D341Med (cell line): ENCODE results near the gene KLHL29.
"Not testable (repeated sequence)": the region's sequence is repeated elsewhere in the genome, so short reads cannot be mapped to it uniquely, and the experiment has no call there.

Experiments
- DNase-seq: peaks from one replicate; pipeline ENCODE4 v3.0.0; 2012; ENCODE audit warnings: low spot score

Gene KLHL29

DNA sequence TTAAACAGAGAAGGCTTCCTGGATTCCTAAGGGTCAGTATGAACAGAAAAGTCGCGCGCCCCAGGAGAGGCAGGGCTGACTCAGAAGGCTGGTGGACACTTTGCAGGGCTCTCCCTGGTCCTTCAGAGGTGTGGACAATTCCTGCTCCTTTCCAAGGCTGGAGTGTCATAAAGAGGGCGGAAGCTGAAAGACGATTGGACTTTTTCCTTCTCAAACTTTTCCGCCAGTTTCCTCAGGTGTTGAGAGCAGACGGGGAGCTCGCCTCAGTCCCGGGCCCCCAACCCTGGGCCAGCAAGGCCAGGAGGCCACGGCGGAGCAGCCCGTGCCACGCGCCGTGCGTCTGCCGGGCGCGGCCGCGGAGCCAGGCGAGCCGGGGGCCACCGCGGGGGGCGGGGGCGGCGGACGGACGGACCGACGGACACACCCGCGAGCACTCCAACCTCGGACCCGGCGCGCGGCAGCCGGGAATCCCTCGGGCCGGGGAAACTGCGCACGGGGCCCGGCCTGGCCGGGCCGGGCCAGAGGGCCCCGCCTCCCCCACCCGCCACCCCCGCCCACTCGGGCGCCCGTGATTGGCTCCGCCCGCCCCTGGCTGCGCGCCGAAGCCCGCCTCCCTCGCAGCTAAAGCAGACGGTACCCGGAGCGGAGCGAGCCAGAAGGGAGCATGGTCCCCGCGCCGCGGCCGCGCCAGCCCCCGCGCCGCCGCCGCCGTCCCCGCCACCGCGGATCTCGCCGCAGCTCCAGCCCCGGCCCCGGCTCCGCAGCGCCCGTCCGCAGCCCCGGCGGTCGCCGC, at the start of gene KLHL29:
KLHL29 (plus strand) TSS at position 629 of the 793 bp plus-strand sequence. CDS start 177,018 bp downstream, outside the sequence.
- peak; percentile 96 for DNase-seq

DNA sequence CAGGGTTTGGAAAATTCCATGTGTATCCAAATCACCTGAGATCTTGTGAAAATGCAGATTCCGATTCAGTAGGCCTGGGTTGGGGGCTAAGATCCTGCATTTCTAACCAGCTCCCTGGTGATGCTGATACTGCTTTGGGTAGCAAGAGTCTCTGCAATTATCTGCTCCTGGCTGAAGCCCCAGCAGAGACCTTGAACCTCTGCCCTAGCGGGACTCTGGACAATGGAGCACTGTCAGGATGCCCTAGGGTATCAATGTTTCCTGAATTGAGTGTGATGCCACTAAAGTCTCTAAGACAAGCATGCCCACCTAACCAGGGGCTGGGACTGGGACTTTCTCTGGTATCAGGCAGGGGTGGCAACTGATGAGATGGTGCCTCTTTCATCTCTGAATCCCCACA, 49.4 kb upstream of the KLHL29 start:
- DNase-seq, result no peak

DNA sequence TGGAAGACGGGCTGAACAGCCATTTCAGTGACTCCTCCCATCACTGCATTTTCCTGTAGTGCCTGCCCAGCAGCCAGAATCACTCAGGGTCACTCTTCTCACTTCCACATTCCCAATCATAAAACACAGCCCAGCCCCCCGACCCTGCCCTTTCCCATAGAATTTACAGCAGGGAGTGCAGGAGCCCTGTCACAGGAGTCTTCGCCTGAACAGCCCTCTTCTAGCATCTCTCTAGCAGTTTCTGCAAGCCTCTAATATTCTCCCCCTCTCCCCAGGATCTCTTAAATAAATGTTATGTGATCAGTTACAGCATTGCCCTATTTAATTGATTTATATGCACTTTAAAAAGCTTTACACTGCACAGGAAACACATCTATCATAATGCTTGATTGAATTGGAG, 42.9 kb upstream of the KLHL29 start:
- no peak for DNase-seq

DNA sequence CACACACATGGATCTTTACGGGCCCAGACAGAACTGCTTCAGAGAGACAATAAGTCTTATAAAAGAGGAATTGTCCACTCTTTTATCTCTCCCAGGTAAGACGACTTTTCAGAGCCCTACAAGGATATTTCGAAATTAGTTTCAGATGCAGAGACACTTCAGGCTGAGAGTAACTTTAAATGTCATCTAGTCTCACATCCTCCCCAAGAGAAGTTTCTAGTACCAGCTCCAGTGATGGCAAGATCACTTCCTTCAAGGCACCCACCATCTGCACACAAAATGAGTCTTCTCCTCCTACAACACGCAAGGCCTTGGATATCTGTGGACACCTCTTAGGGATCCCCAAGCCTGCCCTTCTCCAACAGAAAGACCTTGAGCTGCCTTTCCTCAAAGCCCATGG, 39.0 kb upstream of the KLHL29 start:
- no peak for DNase-seq

DNA sequence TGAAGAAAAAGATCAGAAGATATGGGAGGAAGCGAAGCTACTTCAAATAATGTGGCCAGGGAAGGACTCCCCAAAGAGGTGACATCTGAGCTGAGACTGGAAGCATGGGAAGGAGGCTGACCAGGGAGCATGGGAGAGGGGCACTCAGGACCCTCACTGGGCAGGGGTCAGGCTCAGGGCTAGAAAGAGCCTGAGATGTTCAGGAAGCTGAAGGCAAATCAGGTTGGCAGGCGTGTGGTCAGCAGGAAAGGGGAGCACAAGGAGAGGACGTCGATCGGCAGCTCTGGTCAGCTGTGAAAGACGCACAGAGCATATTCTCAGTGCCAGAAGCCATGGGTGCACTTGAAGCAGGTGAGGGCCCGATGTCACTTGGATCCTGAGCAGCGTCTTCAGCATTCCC, 38.2 kb upstream of the KLHL29 start:
- DNase-seq, result no peak

DNA sequence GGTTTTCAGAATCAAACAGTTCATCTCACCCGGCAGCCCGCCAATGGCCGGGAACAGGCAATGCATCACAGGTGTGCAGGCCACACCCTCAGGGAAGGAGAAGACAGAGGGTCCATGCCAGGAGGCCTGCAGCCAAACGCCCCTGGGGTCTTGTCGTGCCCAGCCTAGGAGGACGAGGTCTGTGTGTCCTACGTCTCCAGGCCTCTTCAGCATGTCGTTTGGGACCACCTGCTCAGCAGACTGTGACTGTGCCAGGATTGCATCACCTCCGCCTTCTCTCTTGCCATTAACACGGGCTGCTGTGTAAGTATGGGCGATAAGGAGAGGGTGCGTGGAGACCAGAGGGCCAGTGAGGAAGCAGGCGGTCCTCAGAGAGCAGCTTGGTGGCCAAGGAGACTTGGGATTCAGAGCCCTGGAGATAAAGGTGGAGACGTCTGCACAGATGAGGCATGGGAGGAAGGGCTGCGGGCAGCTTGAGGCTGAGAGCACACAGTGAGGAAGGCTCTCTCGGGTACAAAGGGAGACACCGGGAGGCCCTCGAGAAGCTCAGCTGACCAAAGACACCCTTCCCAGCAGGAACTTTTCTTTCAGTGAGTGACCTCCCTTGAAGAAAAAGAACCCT, 37.4 kb upstream of the KLHL29 start:
- no peak for DNase-seq

DNA sequence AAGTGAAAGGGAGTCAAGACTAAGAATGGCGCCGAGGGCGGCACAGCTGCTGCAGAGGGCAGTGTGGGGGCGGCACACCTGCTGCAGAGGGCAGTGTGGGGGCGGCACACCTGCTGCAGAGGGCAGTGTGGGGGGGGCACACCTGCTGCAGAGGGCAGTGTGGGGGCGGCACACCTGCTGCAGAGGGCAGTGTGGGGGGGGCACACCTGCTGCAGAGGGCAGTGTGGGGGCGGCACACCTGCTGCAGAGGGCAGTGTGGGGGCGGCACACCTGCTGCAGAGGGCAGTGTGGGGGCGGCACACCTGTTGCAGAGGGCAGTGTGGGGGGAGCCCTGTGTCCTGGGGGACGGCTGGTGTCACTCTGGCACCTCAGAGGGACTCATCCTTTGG, 36.9 kb upstream of the KLHL29 start:
- not testable (repeated sequence) for DNase-seq

DNA sequence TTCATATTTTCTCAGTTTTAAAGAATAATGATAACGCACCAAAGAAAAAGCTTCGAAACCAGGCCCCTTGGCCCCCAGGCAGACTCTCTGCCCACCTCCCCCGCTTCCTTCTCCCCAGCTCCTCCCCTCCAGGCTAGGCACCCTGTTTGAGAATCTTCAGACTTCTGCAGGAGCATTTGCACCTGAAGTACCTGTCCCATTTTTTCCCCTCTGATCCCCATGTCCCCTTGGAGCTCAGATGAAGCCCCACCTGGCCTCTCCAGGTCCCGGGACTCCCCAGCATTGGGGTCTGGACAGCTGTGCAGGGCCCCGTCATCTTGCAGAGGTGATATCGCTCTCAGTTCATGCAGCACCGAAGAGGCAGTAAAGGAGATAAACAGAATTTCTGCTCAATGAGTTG, 35.5 kb upstream of the KLHL29 start:
- DNase-seq, result no peak

DNA sequence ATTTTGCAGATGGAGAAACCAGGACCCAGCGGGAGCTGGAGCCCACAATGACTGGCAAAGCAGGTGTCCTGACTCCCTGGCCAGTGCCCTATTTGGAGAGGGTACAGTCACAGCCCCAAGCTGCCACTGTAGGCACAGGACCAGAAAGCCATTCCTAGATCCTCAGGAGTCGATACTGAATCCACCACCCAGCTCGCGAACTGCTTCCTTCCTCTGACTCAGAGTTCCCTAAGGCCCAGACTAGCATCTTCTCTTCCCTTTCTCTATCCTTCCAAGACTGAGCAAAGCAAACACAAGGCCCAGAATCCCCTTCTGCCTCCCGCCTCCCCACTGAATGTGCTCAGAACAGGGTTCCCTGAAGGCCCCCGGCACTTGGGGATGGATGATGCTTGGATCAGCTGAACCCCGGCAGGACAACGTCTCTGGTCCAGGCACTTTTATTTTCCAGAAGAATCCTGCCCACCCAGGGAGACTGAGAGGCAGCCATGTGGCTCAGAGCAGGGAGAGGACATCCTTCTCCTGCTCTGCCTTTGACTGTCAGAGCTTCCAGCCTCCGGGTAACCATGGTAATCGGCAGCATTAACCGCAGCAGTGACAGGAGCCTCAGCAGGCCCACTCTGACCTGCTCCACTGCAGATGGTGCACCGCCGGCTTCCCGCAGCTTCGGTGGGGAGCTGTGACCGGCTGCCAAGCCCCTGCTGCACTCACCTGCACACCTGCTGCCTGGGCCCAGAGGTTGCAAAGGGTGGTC, 34.8 kb upstream of the KLHL29 start:
- DNase-seq, result no peak

DNA sequence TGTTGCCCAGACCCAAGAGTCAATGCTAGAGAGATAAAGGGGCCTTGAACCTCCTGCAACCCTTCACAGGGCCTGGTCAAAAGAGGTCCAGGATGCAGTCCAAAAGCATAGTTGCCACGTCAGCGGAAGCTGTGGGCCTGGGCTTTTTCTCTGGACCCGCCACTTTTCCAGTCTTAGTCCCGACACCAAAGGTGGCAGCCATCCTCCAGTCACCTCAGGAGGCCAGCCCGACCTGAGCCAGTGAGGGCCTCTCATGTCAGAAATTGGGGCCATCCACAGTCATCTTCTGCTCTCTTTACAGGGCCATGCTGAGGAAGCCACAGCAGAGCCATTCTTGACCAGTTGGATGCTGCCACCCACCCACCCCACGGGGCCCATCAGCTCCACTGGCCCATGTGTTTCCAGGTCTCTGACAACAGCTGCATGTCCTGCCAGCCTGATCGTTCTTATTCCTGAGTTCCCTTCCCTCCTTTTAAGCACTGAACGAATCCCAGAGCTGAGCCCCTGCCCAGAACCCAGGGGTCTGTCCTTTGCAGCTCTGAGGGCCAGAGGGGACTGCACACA, 34.1 kb upstream of the KLHL29 start:
- no peak for DNase-seq

DNA sequence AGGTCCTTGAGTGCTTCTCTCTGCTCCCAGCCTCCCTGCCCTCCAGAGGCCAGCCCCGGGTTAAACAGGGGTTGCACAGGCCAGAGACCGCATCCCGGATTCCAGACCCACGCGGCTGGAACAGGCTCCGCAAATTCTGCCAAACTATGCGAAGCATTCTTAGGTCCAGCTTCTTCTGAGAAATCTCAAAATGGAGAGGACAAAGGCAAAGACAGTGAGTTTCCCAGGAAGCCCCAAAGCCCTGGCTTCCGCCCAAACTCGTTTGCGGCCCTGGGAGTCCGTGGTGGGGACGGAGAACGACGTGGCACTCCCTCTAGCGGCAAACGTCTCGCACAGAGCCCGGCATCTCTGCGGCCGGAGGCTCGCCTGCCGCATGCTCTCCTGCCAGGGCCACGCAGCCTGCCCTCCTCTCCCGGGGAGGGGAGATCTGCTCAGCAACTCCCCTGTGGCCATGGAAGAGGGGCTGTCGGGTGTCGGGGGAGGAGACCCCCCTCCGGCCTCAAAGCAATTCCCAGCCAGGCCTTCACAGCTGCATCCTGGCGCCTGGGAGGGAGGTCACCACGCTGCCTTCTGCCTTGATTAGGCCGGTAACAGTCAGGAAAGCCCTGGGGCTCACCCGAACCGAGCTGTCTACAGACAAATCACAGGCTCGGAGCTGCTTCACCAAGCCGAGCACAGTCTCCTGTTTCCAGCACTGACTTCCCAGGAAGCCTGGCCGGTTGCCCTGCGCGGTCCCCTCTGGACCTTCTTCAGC, 33.4 kb upstream of the KLHL29 start:
- peak; percentile 91 for DNase-seq

DNA sequence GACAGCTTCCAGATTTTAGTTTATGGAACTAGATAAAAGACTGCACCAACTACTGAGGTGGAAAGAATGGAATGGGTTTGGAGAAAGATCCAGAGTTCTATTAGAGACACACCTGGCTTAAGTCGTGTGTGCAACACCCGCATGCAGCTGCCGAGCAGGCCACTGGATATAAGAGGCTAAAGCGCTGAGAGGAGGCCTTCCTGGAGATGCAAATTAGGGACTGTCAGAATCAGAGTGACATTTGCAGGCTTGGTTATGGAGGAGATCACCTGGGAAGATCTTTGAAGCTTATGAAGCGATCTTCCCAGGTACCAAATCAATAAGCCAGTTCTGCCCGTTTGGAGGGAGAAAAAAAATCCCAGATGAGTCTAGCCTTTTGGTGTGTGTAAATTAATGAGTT, 30.4 kb upstream of the KLHL29 start:
- no peak for DNase-seq

DNA sequence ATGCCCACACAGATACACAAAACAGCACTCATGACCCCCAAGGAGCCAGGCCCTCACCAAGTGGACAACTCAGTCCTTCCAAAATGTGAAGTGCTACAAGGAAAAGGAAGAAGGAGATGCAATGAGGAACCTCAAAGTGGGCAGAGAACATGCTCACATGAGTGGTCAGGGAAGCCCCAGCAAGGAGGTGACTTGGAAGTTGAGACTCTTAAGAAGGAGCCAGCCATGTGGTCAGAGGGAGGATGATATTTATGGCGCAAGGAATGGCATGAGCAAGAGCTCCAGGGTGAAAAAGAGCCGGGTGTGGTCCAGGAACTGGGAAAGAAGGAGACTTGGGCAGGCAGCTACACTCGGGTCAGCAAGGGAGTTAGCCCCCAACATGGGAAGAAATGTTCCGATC, 30.0 kb upstream of the KLHL29 start:
- no peak for DNase-seq

DNA sequence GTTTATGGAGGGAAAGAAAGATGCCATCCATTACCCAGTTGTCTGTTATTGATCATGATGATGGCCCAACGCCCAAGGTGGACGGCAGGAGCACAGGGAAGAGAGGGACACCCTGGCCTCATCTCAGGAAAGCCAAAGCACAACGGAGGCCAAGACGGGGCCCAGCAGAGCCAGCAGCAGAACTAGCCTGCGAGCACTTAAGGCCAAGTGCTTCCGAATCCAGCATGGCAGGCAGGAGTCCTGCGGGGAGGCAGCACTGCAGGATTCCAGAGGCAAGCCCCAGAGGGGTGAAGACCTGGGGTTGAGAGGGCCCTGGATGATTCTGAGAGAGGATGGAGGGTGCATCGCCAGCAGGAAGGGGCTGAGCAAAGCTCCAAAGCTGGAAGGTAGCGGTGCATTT, 28.3 kb upstream of the KLHL29 start:
- no peak for DNase-seq

DNA sequence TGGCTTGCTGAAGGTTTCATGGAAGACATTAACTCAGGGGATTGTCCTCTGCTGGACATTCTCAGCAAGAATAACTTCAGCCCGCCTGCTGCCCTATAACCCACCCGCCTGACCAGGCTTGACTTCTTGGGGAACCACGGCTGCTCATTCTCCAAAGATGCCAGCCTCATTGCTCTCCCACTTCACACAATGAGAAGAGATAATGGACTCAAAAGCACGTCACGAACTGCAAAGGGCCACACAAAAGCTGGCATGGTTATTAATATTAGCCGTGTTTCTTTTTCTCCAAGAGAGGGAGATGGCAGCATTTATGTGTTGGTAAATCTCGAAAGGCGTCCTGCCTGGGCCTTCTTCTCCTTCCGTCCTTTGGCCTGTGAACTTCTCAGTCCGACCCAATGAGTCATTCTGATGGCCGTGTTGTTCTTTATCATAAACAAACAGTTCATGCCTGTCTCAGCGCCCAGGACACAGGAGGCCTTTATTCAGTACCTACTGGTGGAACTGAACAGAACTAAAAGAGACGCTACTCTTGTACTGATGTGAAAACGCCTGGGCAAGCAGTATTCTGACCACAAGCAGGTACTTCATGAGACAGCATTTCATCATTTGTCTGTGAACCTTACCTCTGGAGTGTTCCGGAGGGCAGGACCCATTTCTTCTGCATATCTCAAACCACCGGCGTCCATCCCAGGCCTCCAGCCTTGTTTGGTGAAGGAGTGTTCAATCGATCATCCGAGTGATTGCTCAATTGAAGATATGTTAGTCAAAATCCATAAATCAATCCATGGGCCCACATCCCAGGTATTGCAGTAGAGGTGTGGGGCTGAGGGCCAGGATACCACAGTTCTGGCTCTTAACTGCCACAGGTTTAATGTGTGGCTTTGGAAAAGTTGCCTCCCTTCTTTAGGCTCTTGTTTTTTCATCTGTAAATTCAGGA, 25.1 kb upstream of the KLHL29 start:
- DNase-seq, result no peak

DNA sequence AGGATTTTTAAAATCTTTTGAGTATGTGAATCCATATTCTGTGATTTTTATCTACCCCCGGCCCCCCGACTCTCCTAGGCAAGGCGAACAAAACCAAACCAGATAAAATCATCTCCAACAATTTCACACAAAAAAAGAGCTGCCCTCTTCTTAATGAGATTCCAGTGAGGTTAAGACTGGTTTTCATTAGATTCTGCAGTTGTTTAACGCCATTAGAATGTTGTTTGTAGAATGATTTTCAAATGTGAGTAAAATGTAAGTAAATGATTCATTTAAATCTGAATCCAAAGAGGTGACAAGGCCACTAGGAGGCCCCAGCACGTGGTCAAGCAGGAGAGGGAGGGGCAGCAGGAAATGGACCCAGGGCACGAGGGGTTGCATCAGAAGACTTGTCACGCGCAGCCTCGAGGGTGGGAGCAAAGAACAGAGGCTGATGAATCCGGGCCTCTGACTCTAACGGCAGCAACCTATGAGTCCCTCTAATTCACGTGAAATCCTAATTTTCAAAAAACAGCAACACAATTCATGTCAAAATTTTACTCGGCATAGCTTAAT, 24.3 kb upstream of the KLHL29 start:
- DNase-seq, result no peak

DNA sequence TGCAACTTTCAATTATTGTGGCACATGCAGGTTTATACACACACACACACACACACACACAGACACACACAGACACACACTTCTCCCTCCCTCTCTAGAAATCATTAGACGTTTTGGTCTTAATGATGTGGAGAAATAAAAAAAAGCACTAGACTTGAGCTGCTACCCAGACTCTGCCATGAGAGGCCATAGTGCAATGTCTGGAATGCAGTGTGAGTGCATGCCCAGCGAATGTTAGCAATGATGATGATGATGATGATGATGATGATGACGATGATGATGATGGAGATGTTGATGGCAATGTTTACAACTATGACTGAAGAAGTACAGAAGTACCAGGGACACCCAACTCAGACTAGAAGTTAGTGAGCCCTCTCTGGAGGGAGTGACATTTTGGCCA, 23.8 kb upstream of the KLHL29 start:
- no peak for DNase-seq

DNA sequence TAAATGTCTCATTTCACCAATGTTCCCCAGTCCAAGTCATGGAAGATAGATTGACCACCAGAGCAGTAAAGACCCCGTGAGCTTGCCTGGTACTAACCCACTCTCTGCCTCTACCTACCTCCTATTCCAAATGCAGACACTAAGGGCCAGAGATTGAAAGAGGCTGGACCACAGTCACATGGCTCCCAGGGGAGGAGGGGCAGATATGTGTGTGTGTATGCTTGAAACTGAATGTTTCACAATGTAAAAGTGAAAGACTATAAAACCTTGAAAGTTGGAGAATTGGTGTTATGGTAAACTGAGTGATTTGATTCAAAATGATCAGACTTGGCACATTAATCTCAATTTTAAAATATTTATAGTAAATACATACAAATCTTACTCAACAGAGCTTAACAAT, 21.7 kb upstream of the KLHL29 start:
- no peak for DNase-seq

DNA sequence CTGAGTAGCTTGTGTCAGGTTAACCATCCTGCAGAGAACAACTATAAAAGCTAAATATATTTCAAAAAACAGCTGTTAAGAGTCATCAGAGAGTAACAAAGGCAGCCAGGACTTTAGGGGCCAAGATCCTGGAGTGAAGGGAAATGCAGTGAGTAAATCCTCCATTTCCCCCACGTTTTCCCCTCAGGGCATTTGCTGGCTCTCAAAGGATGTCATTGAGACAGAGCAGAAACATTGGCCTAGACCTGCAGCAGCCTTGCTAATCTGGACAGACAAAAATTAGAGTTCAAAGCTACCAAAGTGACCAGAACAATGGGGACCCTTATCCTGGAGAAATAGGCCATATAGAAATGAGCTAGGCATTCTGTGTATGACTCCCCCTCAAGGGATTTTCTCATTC, 21.1 kb upstream of the KLHL29 start:
- DNase-seq, result no peak

DNA sequence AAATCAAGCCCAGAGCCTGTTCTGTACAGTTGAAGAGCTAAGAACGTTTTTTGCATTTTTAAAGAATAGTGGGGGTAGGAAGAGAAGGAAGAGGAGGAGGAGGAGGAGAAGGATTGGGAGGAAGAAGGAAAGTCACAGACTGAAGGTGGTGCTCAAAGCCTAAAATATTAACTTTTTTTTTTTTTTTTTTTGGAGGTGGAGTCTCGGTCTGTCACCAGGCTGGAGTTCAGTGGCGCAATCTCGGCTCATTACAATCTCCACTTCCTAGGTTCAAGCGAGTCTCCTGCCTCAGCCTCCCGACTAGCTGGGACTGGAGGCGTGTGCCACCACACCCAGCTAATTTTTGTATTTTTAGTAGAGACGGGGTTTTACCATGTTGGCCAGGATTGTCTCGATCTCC, 18.3 kb upstream of the KLHL29 start:
- DNase-seq, result no peak

DNA sequence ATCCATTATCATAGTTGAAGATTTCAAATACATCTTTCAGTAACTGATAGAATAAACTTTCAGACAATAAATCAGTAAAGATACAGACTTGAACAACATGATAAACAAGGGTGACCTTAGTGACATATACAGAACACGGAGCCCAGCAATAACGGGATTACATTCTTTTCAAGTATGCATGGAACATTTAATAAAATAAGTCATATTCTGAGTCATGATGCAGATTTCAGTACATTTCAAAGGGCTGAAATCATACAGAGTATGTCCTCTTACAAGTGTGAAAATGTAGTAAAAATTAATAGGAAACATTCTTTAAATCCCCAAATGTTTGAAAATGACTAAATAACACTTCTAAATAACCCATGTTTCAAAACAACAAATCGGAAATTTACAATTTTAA, 17.2 kb upstream of the KLHL29 start:
- no peak for DNase-seq
